IPS-15b (cell line): ENCODE measurements around the gene GATAD2A.
A peak's percentile ranks its signal among the peaks of the same experiment; 100 is the strongest.

Experiments
- H3K27me3 ChIP-seq: one replicate; pipeline ENCODE4 v1.6.1; 2013; ENCODE audit warnings: low read length; ENCODE audit not compliant: control insufficient read depth, insufficient read depth
- H3K36me3 ChIP-seq: one replicate; pipeline ENCODE4 v1.6.1; 2013; ENCODE audit warnings: low read length; ENCODE audit not compliant: control insufficient read depth, insufficient read depth
- H3K4me1 ChIP-seq: one replicate; pipeline ENCODE4 v1.6.1; 2013; ENCODE audit warnings: mild to moderate bottlenecking, low read length; ENCODE audit not compliant: control insufficient read depth, insufficient read depth
- H3K4me3 ChIP-seq: one replicate; pipeline ENCODE4 v1.5.1; 2013; ENCODE audit warnings: low read depth, low read length
- H3K9ac ChIP-seq: one replicate; pipeline ENCODE4 v1.6.1; 2013; ENCODE audit warnings: low read depth, mild to moderate bottlenecking, low read length
- H3K9me3 ChIP-seq: one replicate; pipeline ENCODE4 v1.6.1; 2013; ENCODE audit warnings: mild to moderate bottlenecking, low read length; ENCODE audit not compliant: control insufficient read depth, insufficient read depth

Gene GATAD2A

DNA sequence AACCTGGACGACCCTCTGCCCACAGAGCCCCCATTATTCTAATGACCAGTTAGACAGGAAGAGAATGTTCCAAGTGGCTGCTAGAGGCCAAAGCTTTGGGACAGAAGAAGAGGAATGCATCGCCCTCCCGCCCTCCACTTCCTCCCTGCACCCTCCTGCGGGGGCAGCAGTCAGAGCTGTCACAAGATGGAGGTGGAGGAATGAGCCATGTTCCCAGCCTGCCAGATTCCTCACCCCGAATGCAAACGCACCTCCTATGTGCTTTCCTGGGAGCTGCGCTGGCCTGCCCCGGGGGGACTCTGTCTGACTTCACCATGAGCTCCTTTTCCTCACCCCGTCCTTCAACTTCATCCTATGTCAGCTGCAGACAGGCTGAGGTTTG, 124.9 kb downstream of the GATAD2A start:
- H3K9me3 ChIP-seq = no peaks in the 10 kb centered on the region
- peaks cover 4% of the 10 kb centered on the region for H3K27me3 ChIP-seq
- H3K9ac ChIP-seq = no peak overlapping the region
- H3K4me1 ChIP-seq = no peaks in the 10 kb centered on the region
- H3K4me3 ChIP-seq = no peak overlapping the region
- H3K36me3 ChIP-seq = peaks cover 24% of the 10 kb centered on the region

- no peaks in the 10 kb centered on the region for H3K9me3 ChIP-seq
- H3K9ac ChIP-seq = no peak overlapping the region
- no peaks in the 10 kb centered on the region for H3K4me1 ChIP-seq
- peaks cover 4% of the 10 kb centered on the region for H3K27me3 ChIP-seq
- H3K36me3 ChIP-seq = peaks cover 24% of the 10 kb centered on the region
- H3K4me3 ChIP-seq = no peak overlapping the region
Observed at GRCh38 chr19:19530889-19531288, 125.4 kb downstream of the GATAD2A start.

DNA sequence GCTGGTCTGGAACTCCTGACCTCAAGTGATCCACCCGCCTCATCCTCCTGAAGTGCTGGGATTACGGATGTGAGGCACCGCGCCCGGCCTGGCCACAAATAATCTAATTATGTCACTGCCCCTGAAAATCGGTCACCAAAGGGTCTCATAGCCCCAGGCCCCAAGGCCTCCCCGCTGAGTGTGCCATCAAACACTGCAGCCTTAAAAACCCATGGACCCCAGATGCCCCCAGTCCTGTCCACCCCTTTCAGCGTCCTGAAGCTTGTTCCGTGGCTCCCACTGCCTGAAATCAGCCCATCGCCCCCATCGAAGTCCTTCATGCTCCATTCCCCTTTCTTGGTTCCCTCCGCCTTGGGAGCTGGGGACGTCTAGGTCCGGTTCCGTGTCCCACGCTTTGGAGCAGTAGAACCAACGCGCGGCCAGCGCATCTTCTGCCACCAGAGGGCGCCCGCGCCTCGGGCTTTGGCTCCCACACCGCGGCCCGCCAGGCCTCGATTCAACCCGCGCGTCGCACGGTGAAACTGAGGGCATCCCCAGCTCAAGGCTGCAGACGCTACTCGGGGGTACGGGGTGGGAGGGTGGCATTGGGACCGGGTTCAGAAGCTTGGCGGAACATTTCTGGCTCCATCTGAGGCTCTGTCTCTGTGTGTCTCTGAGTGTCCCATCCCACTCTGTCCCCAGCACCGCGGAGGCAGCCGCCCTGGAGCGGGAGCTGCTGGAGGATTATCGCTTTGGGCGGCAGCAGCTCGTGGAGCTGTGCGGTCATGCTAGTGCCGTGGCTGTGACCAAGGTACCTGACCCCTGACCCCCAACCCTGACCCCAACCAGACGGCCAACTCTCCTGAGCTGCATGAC, 126.7 kb downstream of the GATAD2A start:
- H3K9ac ChIP-seq = no peak overlapping the region
- H3K4me3 ChIP-seq = no peak overlapping the region
- H3K27me3 ChIP-seq = peaks cover 4% of the 10 kb centered on the region
- H3K4me1 ChIP-seq = no peaks in the 10 kb centered on the region
- peaks cover 17% of the 10 kb centered on the region for H3K36me3 ChIP-seq
- H3K9me3 ChIP-seq = no peaks in the 10 kb centered on the region

GRCh38 chr19:19532806-19533701, 127.6 kb downstream of the GATAD2A start:
- Histone ChIP-seq H3K27me3 (peaks cover 9% of the 10 kb centered on the region), H3K9me3 (no peaks in the 10 kb centered on the region), H3K4me1 (no peaks in the 10 kb centered on the region), H3K9ac (no peak overlapping the region), H3K36me3 (peaks cover 12% of the 10 kb centered on the region), H3K4me3 (no peak overlapping the region)

DNA sequence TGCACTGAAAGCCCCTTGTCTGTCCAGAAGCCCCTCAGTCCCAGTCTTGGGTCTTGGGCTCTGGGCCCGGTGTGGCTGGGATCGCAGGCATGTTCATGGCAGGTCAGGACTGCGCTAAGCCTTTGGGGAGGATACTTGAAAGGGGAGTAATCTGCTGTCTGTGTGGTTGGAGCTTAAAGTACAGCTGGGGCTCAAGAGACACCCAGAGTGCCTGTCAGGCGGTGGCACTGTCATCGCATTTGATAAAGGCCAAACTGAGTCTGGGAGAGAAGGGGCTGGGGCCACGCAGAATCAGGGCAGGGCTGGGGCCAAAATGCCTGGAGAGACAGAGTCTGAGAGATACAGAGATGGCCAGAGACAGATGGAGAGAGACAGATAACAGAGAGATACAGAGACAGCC, 128.4 kb downstream of the GATAD2A start:
- H3K36me3 ChIP-seq = peaks cover 7% of the 10 kb centered on the region
- H3K9me3 ChIP-seq = no peaks in the 10 kb centered on the region
- H3K27me3 ChIP-seq = peaks cover 14% of the 10 kb centered on the region
- H3K9ac ChIP-seq = no peak overlapping the region
- H3K4me1 ChIP-seq = no peaks in the 10 kb centered on the region
- no peak overlapping the region for H3K4me3 ChIP-seq

DNA sequence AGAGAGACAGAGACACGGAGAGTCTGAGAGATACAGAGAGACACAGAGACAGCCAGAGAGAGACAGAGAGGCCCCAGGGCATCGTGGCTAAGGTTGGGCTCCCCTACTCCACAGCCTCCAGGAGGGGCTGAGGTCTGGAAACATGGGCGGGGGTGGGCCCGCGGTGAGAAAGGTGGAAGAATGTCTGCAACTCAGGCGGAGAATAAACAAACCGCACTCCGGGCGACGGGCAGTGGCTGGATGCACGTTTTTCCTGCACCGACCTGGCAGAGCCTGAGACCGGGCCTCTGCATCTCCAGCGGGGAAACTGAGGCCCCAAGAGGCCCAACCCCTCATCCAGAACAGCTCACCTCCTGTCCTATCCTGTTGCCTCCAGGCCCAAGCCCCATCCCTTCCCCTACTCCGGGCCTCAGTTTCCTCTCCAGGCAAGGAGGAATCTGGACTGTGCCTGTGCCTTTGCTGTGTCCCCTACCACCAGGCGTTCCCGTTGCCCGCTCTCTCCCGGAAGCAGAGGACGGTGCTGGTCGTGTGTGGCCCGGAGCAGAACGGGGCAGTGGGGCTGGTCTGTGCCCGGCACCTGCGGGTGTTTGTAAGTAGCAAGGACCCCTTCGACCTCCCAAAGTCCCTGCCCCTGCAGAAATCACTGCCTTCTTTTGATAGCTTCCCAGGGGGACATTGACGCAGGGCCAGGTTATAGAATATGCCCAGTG, 129.2 kb downstream of the GATAD2A start:
- peaks cover 22% of the 10 kb centered on the region for H3K27me3 ChIP-seq
- H3K4me3 ChIP-seq = no peak overlapping the region

GRCh38 chr19:19535311-19536191, 130.1 kb downstream of the GATAD2A start:
- Histone ChIP-seq H3K4me3 (no peak overlapping the region), H3K9ac (no peak overlapping the region), H3K36me3 (no peaks in the 10 kb centered on the region), H3K9me3 (no peaks in the 10 kb centered on the region), H3K4me1 (no peaks in the 10 kb centered on the region), H3K27me3 (peaks cover 26% of the 10 kb centered on the region)

More for the DNA sequence above, 129.2 kb downstream of the GATAD2A start:
- H3K36me3 ChIP-seq = peaks cover 1% of the 10 kb centered on the region
- no peaks in the 10 kb centered on the region for H3K9me3 ChIP-seq
- H3K9ac ChIP-seq = no peak overlapping the region
- no peaks in the 10 kb centered on the region for H3K4me1 ChIP-seq

DNA sequence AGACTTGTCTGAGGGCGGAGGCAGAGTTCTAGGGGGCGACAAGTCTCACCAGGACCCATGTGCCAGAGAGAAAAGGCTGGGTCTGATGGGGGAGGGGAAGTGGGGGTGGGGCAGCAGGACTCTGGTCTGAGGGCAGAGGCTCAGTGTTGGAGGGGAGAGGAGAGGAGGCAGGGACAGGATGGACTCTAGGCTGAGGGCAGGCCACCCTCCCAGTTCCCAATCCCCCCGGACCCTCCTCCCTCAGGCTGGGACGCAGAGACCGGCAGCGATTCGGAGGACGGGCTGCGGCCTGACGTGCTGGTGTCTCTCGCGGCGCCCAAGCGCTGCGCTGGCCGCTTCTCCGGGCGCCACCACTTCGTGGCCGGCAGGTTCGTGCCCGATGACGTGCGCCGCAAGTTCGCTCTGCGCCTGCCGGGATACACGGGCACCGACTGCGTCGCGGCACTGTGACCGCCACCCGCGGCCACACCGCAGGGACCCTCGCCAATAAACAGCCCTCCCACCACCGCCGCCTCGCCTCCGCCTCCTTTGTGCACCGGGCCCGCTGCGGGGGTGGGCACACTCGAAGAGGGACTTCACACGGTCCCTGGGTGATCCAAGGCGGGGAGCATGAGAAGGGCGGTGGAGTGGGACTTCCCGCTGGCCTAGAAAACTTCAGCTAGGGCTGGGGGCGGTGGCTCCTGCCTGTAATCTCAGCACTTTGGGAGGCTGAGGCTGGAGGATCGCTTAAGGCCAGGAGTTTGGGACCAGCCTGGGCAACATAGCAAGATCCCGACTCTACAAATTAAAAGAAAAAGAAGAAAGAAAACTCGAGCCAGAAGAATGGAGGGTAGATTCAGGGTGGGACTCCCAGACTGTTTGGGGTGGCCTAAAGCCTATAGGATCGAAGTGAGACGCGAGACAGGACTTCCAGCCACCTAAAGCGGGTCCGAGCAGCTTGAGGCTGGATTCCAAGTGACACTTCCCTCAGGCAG, 131.9 kb downstream of the GATAD2A start:
- H3K36me3 ChIP-seq = no peaks in the 10 kb centered on the region
- H3K4me1 ChIP-seq = no peaks in the 10 kb centered on the region
- H3K27me3 ChIP-seq = peaks cover 26% of the 10 kb centered on the region
- H3K9me3 ChIP-seq = no peaks in the 10 kb centered on the region
- H3K4me3 ChIP-seq = peak overlapping the region; percentile 60
- no peak overlapping the region for H3K9ac ChIP-seq

GRCh38 chr19:19538061-19538784, 132.7 kb downstream of the GATAD2A start, which contains the start of gene CILP2:
Gene CILP2, plus strand, starts transcription at chr19:19538265. Its CDS starts 85 bp downstream, at chr19:19538350.
- Histone ChIP-seq H3K9ac (no peak within 1 kb of the TSS), H3K27me3 (peaks cover 26% of the 10 kb centered on the region), H3K4me1 (no peaks in the 10 kb centered on the region), H3K4me3 (peak within 1 kb of the TSS; percentile 60), H3K36me3 (no peaks in the 10 kb centered on the region), H3K9me3 (no peaks in the 10 kb centered on the region)
